B cell (primary cell): ENCODE measurements around the gene FBF1.

Source experiments
- CTCF ChIP-seq: fragments of 200-600 bp; IDR thresholded peaks from one replicate; pipeline ENCODE4 v1.8.0; 2022; ENCODE audit warnings: antibody characterized with exemption, mild to moderate bottlenecking
- EZH2 ChIP-seq: IDR thresholded peaks from 2 replicates; pipeline ENCODE4 v1.6.1; 2012; ENCODE audit warnings: borderline replicate concordance, low read depth, mild to moderate bottlenecking, moderate library complexity, low read length; ENCODE audit not compliant: insufficient read depth, poor library complexity, severe bottlenecking

- TF ChIP-seq CTCF (no peak), EZH2 (no peak)
Measured at GRCh38 chr17:75932852-75933251, 8.0 kb downstream of the FBF1 start.
